ENCODE measurements around the gene DIAPH2.

- TF ChIP-seq JUN (CRISPR knock-in tag; IDR thresholded peaks at IDR 0.05) (no peak), NR3C1 (CRISPR knock-in tag; conservative IDR thresholded peaks at IDR 0.05; ENCODE audit: low read depth) (no peak), IRF1 (CRISPR knock-in tag; IDR thresholded peaks at IDR 0.05) (no peak), NR2C2 (CRISPR knock-in tag; IDR thresholded peaks at IDR 0.05) (no peak)
- TF ChIP-seq, protein P1, sequence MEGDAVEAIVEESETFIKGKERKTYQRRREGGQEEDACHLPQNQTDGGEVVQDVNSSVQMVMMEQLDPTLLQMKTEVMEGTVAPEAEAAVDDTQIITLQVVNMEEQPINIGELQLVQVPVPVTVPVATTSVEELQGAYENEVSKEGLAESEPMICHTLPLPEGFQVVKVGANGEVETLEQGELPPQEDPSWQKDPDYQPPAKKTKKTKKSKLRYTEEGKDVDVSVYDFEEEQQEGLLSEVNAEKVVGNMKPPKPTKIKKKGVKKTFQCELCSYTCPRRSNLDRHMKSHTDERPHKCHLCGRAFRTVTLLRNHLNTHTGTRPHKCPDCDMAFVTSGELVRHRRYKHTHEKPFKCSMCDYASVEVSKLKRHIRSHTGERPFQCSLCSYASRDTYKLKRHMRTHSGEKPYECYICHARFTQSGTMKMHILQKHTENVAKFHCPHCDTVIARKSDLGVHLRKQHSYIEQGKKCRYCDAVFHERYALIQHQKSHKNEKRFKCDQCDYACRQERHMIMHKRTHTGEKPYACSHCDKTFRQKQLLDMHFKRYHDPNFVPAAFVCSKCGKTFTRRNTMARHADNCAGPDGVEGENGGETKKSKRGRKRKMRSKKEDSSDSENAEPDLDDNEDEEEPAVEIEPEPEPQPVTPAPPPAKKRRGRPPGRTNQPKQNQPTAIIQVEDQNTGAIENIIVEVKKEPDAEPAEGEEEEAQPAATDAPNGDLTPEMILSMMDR (IDR thresholded peaks at IDR 0.05) = no peak
These were observed 623.5 kb downstream of the DIAPH2 start for GRCh38 chrX:97308171-97308570.
